Retinal pigment epithelial cell (primary cell): Measurements from ENCODE around the gene SPOP.

Experiments
- DNase-seq: peaks from one replicate; pipeline ENCODE4 v3.0.0-alpha.2; 2010; ENCODE audit warnings: low read depth
- H3K4me3 ChIP-seq: 2 replicates; pipeline ENCODE4 v1.5.1; 2011; ENCODE audit warnings: mild to moderate bottlenecking, low read length, control low read depth, moderate library complexity
- TF ChIP-seq, protein P1 (sequence below): conservative IDR thresholded peaks from 2 replicates; pipeline ENCODE4 v1.5.1; 2011; ENCODE audit warnings: low read depth, low read length, control low read depth, inconsistent platforms

The SPOP gene

DNA sequence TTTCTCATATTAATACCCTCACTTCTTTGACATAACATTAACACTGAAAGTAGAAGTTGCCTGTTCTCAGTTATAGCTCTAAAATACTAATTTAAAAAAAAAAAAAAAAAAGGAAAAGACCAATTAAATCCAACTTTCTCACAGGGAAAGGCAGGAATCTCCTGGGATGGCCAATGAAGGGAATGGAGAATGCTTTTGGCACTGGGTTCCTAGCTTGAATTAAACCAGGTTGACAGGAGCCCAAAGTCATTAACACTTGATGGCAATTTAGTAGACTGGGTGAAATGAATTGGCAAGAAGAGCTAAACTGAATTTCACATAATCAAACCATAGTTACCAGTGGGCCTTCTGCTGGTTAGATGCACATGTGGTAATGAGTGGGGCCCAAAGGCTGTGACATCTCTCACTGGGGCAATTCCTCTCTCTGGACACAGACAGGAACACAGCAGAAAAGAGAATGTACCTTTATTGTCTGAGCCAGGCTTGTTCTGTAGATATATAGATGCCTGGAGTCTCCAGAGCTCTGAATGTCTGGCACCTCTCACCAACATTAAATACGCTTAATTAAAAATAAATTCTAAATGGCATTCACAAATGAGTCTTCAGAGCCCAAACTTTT lies 64.6 kb downstream of the SPOP start:
- TF ChIP-seq, protein P1, sequence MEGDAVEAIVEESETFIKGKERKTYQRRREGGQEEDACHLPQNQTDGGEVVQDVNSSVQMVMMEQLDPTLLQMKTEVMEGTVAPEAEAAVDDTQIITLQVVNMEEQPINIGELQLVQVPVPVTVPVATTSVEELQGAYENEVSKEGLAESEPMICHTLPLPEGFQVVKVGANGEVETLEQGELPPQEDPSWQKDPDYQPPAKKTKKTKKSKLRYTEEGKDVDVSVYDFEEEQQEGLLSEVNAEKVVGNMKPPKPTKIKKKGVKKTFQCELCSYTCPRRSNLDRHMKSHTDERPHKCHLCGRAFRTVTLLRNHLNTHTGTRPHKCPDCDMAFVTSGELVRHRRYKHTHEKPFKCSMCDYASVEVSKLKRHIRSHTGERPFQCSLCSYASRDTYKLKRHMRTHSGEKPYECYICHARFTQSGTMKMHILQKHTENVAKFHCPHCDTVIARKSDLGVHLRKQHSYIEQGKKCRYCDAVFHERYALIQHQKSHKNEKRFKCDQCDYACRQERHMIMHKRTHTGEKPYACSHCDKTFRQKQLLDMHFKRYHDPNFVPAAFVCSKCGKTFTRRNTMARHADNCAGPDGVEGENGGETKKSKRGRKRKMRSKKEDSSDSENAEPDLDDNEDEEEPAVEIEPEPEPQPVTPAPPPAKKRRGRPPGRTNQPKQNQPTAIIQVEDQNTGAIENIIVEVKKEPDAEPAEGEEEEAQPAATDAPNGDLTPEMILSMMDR = no peak
- H3K4me3 ChIP-seq = no peak overlapping the region
- DNase-seq = no peak

DNA sequence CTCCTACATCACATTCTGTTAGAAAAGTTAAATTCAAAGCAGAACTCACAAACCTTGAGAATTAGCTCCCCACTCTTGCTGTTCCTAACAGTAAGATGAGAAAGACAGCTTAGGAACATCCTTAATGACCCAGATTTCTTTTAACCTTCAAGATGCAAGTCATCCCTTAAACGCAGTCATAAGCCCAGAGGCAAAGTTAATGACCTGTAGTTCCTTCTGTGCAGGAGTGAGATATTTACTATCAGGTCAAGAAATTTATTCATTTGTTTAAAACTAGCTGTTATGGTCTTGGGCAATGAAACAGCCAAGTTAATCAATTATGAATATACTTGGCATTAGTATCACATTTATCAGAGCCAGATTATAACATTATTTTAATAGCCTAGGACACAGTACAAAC lies 65.2 kb downstream of the SPOP start:
- no peak overlapping the region for H3K4me3 ChIP-seq
- TF ChIP-seq, protein P1 = no peak
- no peak for DNase-seq

DNA sequence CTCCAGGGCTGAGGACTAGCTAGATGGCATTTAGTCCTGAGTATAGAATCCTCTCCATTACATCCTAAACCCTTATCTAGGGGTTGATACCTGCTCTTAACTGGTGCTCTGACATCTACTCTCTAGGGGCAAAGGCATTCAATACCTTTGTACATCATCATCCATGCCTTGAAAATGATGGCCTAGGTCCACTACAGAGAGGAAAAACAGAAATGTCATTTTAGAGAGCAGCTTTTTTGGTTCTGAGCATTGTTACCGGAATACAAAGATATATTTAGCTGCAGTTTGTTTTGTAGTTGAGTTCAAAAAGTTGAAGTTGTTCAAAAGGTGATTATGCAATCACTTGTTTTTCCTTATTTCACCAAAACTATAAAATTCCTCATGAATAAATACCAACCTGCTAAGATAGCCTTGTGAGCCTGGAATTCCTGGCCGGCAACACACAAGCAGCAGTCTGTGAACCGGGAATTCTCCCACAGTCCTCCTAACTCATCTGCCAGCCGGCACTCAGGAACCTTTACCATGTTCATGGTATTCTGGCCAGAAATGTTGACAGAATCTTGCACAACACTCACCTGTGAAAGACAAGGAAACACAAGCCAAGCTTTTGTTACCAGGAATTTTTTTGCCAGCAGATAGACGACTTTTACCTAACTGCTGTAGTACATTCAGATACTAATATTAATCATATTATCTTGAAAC lies 66.9 kb downstream of the SPOP start:
- DNase-seq = no peak
- TF ChIP-seq, protein P1 = no peak
- H3K4me3 ChIP-seq = no peak overlapping the region

DNA sequence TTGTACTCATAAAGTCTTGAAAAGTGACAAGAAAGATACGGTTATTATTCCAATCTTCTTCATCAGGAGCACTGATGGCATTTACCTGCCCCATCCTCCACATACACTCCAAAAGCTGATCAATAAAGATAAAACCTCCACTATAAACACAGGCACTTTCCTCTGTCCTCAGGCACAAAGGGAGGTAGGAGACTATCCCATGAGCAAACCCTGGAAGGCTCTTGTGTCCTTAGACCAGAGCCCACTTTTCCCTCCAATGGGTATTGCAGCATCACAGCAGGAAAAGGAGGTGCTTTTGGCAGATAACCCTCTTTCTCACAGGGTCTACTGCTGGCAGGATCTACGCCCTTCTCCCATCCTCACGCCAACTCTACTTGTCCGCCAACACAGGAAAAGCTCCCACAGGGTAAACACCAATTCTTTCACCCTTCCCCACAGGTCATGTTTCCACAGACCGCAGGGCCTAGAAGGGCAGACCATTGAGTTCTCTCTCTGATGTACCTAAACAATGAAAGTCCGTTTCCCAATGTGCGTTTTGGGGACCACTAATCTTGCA lies 73.5 kb downstream of the SPOP start:
- H3K4me3 ChIP-seq = no peak overlapping the region
- TF ChIP-seq, protein P1 = no peak
- DNase-seq = no peak

DNA sequence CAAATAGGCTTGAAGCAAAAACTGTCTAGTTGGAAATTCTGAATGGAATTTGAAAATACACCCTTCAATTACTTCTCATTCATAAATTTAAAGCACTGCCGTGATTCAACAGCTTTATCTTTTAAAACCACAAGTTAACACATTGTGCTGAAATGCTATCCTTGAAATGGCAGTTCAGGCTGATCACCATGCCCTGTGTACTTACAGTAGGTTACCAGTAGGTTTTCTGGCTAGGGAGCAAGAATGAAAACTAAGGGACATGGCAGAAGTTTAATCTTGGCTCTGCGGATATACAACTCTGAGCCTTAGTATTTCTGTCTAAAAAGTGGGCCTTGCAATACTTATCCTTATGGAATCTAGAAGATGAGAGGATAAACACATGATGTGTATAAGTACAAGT lies 74.2 kb downstream of the SPOP start:
- TF ChIP-seq, protein P1 = peak; percentile 11
- DNase-seq = no peak

DNA sequence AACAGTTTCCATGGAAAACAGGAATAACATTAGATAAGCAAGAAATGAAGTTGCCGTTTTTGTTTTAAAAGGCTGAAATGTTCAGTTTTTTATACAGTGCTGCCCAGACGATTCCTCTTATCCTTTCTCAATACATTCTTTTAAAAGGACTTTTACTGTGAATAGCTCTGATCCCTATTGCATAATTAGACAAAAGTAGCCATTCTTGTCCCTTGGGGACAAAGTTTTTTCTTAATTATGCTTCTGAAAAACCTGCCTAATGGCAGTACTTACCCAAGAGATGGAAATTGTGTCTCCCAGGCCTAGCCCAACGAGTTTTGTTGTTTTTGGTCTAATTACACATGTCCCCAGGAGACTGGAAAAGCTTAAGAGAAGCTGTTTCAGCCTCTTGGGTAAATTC lies 74.7 kb downstream of the SPOP start:
- no peak for DNase-seq
- H3K4me3 ChIP-seq = no peak overlapping the region
- TF ChIP-seq, protein P1 = no peak

More for the DNA sequence above, 74.2 kb downstream of the SPOP start:
- H3K4me3 ChIP-seq = no peak overlapping the region

DNA sequence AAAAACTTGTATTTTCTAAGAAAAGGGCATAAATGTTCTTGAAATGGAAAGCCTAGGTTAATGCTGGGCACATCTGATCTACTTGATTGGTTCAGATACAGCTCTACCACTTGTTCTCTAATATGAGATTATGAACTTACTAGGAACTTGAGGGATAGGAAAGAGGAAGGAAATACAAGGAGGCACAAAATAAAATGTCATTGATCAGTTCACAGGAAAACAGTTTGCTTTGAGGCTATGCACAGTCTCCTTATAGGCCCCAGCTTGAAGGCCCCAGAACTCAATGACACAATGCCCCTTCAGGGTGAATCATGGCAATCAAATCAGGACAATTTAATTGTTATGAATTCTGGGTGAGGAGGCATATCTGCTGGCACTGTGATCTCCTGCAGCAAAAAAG lies 75.1 kb downstream of the SPOP start:
- no peak for DNase-seq
- TF ChIP-seq, protein P1 = no peak
- H3K4me3 ChIP-seq = no peak overlapping the region
